Measurements from ENCODE around the gene CACNA2D2.
A peak's percentile ranks its signal among the peaks of the same experiment; 100 is the strongest.

CACNA2D2 gene

GRCh38 chr3:50331364-50331907, 172.0 kb downstream of the CACNA2D2 start:
- no peak for DNase-seq (ENCODE audit: low read depth in 1 of 2, low spot score in 1 of 2)

- DNase-seq (ENCODE audit: low read depth in 1 of 2, low spot score in 1 of 2) = no peak
These were observed 173.1 kb downstream of the CACNA2D2 start for GRCh38 chr3:50330330-50330729.

GRCh38 chr3:50327943-50328691, 175.3 kb downstream of the CACNA2D2 start, which contains the start of gene TUSC2:
Gene TUSC2, minus strand, starts transcription at chr3:50328223. Its CDS starts 124 bp downstream, at chr3:50328099.
- DNase-seq (ENCODE audit: low read depth in 1 of 2, low spot score in 1 of 2) = peak; percentile 86 to 88

GRCh38 chr3:50327129-50327528, 176.3 kb downstream of the CACNA2D2 start:
- DNase-seq (ENCODE audit: low read depth in 1 of 2, low spot score in 1 of 2) = no peak

GRCh38 chr3:50326182-50326541, 177.3 kb downstream of the CACNA2D2 start:
- no peak for DNase-seq (ENCODE audit: low read depth in 1 of 2, low spot score in 1 of 2)

GRCh38 chr3:50325497-50326181, 177.8 kb downstream of the CACNA2D2 start:
- no peak for DNase-seq (ENCODE audit: low read depth in 1 of 2, low spot score in 1 of 2)

GRCh38 chr3:50325113-50325480, 178.3 kb downstream of the CACNA2D2 start:
- no peak for DNase-seq (ENCODE audit: low read depth in 1 of 2, low spot score in 1 of 2)

GRCh38 chr3:50324351-50325112, 178.9 kb downstream of the CACNA2D2 start:
- peak in 1 of 2 donors; percentile 51 for DNase-seq (ENCODE audit: low read depth in 1 of 2, low spot score in 1 of 2)

- no peak for DNase-seq (ENCODE audit: low read depth in 1 of 2, low spot score in 1 of 2)
These were observed 179.7 kb downstream of the CACNA2D2 start for GRCh38 chr3:50323614-50324199.

GRCh38 chr3:50323092-50323600, 180.3 kb downstream of the CACNA2D2 start:
- DNase-seq (ENCODE audit: low read depth in 1 of 2, low spot score in 1 of 2) = no peak

GRCh38 chr3:50322386-50323091, 180.9 kb downstream of the CACNA2D2 start, which contains the start of gene HYAL2:
Gene HYAL2, minus strand, starts transcription at chr3:50322745. Its CDS starts 2,256 bp downstream, at chr3:50320489.
- DNase-seq (ENCODE audit: low read depth in 1 of 2, low spot score in 1 of 2) = no peak

GRCh38 chr3:50322115-50322385, 181.4 kb downstream of the CACNA2D2 start:
- no peak for DNase-seq (ENCODE audit: low read depth in 1 of 2, low spot score in 1 of 2)

- peak; percentile 71 to 72 for DNase-seq (ENCODE audit: low read depth in 1 of 2, low spot score in 1 of 2)
These were observed 181.9 kb downstream of the CACNA2D2 start for GRCh38 chr3:50321336-50322114.

GRCh38 chr3:50320853-50321335, 182.5 kb downstream of the CACNA2D2 start:
- DNase-seq (ENCODE audit: low read depth in 1 of 2, low spot score in 1 of 2) = peak in 1 of 2 donors; percentile 55

GRCh38 chr3:50319894-50320625, 183.4 kb downstream of the CACNA2D2 start:
- DNase-seq (ENCODE audit: low read depth in 1 of 2, low spot score in 1 of 2) = no peak

GRCh38 chr3:50319181-50319893, 184.1 kb downstream of the CACNA2D2 start:
- no peak for DNase-seq (ENCODE audit: low read depth in 1 of 2, low spot score in 1 of 2)

- no peak for DNase-seq (ENCODE audit: low read depth in 1 of 2, low spot score in 1 of 2)
These were observed 184.8 kb downstream of the CACNA2D2 start for GRCh38 chr3:50318615-50319014.

GRCh38 chr3:50318163-50318562, 185.3 kb downstream of the CACNA2D2 start:
- no peak for DNase-seq (ENCODE audit: low read depth in 1 of 2, low spot score in 1 of 2)

Measured in stimulated activated CD4-positive, alpha-beta T cell treated with anti-CD3 and anti-CD28 coated beads, Interleukin-15, amount 100 ng/mL, for 1 hour (primary cell).